HG03060 (cell line): Measurements from ENCODE around the gene DPP6.
"Not testable (repeated sequence)": the region's sequence is repeated elsewhere in the genome, so short reads cannot be mapped to it uniquely, and the experiment has no call there.

ENCODE experiments used
- ATAC-seq: cut with Tn5 transposase; IDR thresholded peaks from one replicate; pipeline ENCODE4 v1.9.1; 2021; ENCODE audit warnings: low read depth, moderate number of reproducible peaks; ENCODE audit not compliant: unreplicated experiment

Gene DPP6

GRCh38 chr7:154146707-154147038 is 94.5 kb downstream of the DPP6 start:
- not testable (repeated sequence) for ATAC-seq

GRCh38 chr7:154148791-154149516 is 96.8 kb downstream of the DPP6 start:
- ATAC-seq = not testable (repeated sequence)

- not testable (repeated sequence) for ATAC-seq
Measured at GRCh38 chr7:154150656-154151055, 98.5 kb downstream of the DPP6 start.

GRCh38 chr7:154151306-154151705 is 99.1 kb downstream of the DPP6 start:
- not testable (repeated sequence) for ATAC-seq

GRCh38 chr7:154155928-154156327 is 103.7 kb downstream of the DPP6 start:
- not testable (repeated sequence) for ATAC-seq

- ATAC-seq = not testable (repeated sequence)
Measured at GRCh38 chr7:154162921-154163320, 110.7 kb downstream of the DPP6 start.

- not testable (repeated sequence) for ATAC-seq
Measured at GRCh38 chr7:154163642-154164041, 111.4 kb downstream of the DPP6 start.

- no peak for ATAC-seq
Measured at GRCh38 chr7:154167051-154167450, 114.9 kb downstream of the DPP6 start.

GRCh38 chr7:154167807-154168206 is 115.6 kb downstream of the DPP6 start:
- no peak for ATAC-seq

GRCh38 chr7:154171422-154171821 is 119.2 kb downstream of the DPP6 start:
- no peak for ATAC-seq

- no peak for ATAC-seq
Measured at GRCh38 chr7:154172236-154172635, 120.0 kb downstream of the DPP6 start.

GRCh38 chr7:154177584-154177983 is 125.4 kb downstream of the DPP6 start:
- no peak for ATAC-seq

- no peak for ATAC-seq
Measured at GRCh38 chr7:154178895-154179294, 126.7 kb downstream of the DPP6 start.

- no peak for ATAC-seq
Measured at GRCh38 chr7:154183482-154183881, 131.3 kb downstream of the DPP6 start.

GRCh38 chr7:154183946-154184345 is 131.7 kb downstream of the DPP6 start:
- ATAC-seq = no peak

- no peak for ATAC-seq
Measured at GRCh38 chr7:154186811-154187210, 134.6 kb downstream of the DPP6 start.

- ATAC-seq = no peak
Measured at GRCh38 chr7:154188330-154188729, 136.1 kb downstream of the DPP6 start.

- ATAC-seq = no peak
Measured at GRCh38 chr7:154195266-154195665, 143.1 kb downstream of the DPP6 start.

GRCh38 chr7:154198481-154198880 is 146.3 kb downstream of the DPP6 start:
- no peak for ATAC-seq

GRCh38 chr7:154200241-154200640 is 148.0 kb downstream of the DPP6 start:
- ATAC-seq = no peak

GRCh38 chr7:154202002-154202401 is 149.8 kb downstream of the DPP6 start:
- no peak for ATAC-seq

- no peak for ATAC-seq
Measured at GRCh38 chr7:154204046-154204445, 151.8 kb downstream of the DPP6 start.

- ATAC-seq = no peak
Measured at GRCh38 chr7:154212861-154213260, 160.7 kb downstream of the DPP6 start.
